Transverse colon (tissue), 3 donors: ENCODE results near the gene MRPS5.
"Not testable (repeated sequence)": the region's sequence is repeated elsewhere in the genome, so short reads cannot be mapped to it uniquely, and the experiment has no call there.

Experiments
- CTCF ChIP-seq, 5 experiments: fragments of 200-600 bp in 3 of 5; fragments of 450-650 bp in 2 of 5; sonication (generic) in 3 of 5; IDR thresholded peaks; 1 replicate in 2 of 5; 2 replicates in 3 of 5; pipeline ENCODE4 v1.5.1; 2016 to 2017; ENCODE audit warnings: antibody characterized with exemption in 5 of 5, inconsistent platforms in 3 of 5, mild to moderate bottlenecking in 2 of 5, moderate library complexity in 1 of 5
- EP300 ChIP-seq: sonication (generic); formaldehyde crosslinking; IDR thresholded peaks from one replicate; pipeline ENCODE4 v1.6.1; 2017; ENCODE audit warnings: antibody characterized with exemption, low read depth
- POLR2A ChIP-seq: fragments of 450-650 bp; IDR thresholded peaks from one replicate; pipeline ENCODE4 v1.6.1; 2016; ENCODE audit warnings: antibody characterized with exemption, mild to moderate bottlenecking, moderate library complexity

- not testable (repeated sequence) for TF ChIP-seq POLR2A; CTCF (IDR thresholded peaks at IDR 0.05); EP300
Observed at GRCh38 chr2:95037841-95038585, 83.6 kb downstream of the MRPS5 start.
